ENCODE results near the gene PNMA6E.

Gene PNMA6E

GRCh38 chrX:153372949-153373348, 28.2 kb downstream of the PNMA6E start:
- H2AFZ ChIP-seq (ENCODE audit: low read length, unreplicated experiment): no peak overlapping the region
- no peak overlapping the region for H3K27ac ChIP-seq (ENCODE audit: low read depth, low read length)
- H3K4me3 ChIP-seq (ENCODE audit: low read depth, low read length): no peak overlapping the region
- peaks cover 9% of the 10 kb centered on the region for H3K4me1 ChIP-seq (ENCODE audit: control insufficient read depth, insufficient read depth, low read length, unreplicated experiment)
- no peaks in the 10 kb centered on the region for H3K36me3 ChIP-seq (ENCODE audit: insufficient read depth, low read length)
- no peaks in the 10 kb centered on the region for H3K27me3 ChIP-seq (ENCODE audit: insufficient read depth, low read length)
- no peaks in the 10 kb centered on the region for H3K79me2 ChIP-seq (ENCODE audit: control insufficient read depth, insufficient read depth, low read length, unreplicated experiment)

GRCh38 chrX:153371256-153371655, 29.9 kb downstream of the PNMA6E start:
- no peaks in the 10 kb centered on the region for H3K27me3 ChIP-seq (ENCODE audit: insufficient read depth, low read length)
- H2AFZ ChIP-seq (ENCODE audit: low read length, unreplicated experiment): no peak overlapping the region
- H3K27ac ChIP-seq (ENCODE audit: low read depth, low read length): no peak overlapping the region
- no peak overlapping the region for H3K4me3 ChIP-seq (ENCODE audit: low read depth, low read length)
- H3K79me2 ChIP-seq (ENCODE audit: control insufficient read depth, insufficient read depth, low read length, unreplicated experiment): no peaks in the 10 kb centered on the region
- H3K4me1 ChIP-seq (ENCODE audit: control insufficient read depth, insufficient read depth, low read length, unreplicated experiment): peaks cover 9% of the 10 kb centered on the region
- H3K36me3 ChIP-seq (ENCODE audit: insufficient read depth, low read length): no peaks in the 10 kb centered on the region

GRCh38 chrX:153370293-153371055, 30.7 kb downstream of the PNMA6E start:
- H3K27me3 ChIP-seq (ENCODE audit: insufficient read depth, low read length): no peaks in the 10 kb centered on the region
- H3K79me2 ChIP-seq (ENCODE audit: control insufficient read depth, insufficient read depth, low read length, unreplicated experiment): no peaks in the 10 kb centered on the region
- H3K27ac ChIP-seq (ENCODE audit: low read depth, low read length): no peak overlapping the region
- no peaks in the 10 kb centered on the region for H3K36me3 ChIP-seq (ENCODE audit: insufficient read depth, low read length)
- no peak overlapping the region for H3K4me3 ChIP-seq (ENCODE audit: low read depth, low read length)
- H3K4me1 ChIP-seq (ENCODE audit: control insufficient read depth, insufficient read depth, low read length, unreplicated experiment): peaks cover 9% of the 10 kb centered on the region
- peak overlapping the region; percentile 7 for H2AFZ ChIP-seq (ENCODE audit: low read length, unreplicated experiment)

GRCh38 chrX:153366878-153367538, 34.1 kb downstream of the PNMA6E start:
- Histone ChIP-seq H3K27me3 (ENCODE audit: insufficient read depth, low read length) (peaks cover 4% of the 10 kb centered on the region), H3K27ac (ENCODE audit: low read depth, low read length) (no peak overlapping the region), H3K4me1 (ENCODE audit: control insufficient read depth, insufficient read depth, low read length, unreplicated experiment) (peaks cover 9% of the 10 kb centered on the region), H3K4me3 (ENCODE audit: low read depth, low read length) (no peak overlapping the region), H3K36me3 (ENCODE audit: insufficient read depth, low read length) (no peaks in the 10 kb centered on the region), H3K79me2 (ENCODE audit: control insufficient read depth, insufficient read depth, low read length, unreplicated experiment) (no peaks in the 10 kb centered on the region), H2AFZ (ENCODE audit: low read length, unreplicated experiment) (no peak overlapping the region)

- H3K4me3 ChIP-seq (ENCODE audit: low read depth, low read length): no peak overlapping the region
- no peak overlapping the region for H3K27ac ChIP-seq (ENCODE audit: low read depth, low read length)
- H3K79me2 ChIP-seq (ENCODE audit: control insufficient read depth, insufficient read depth, low read length, unreplicated experiment): no peaks in the 10 kb centered on the region
- H3K36me3 ChIP-seq (ENCODE audit: insufficient read depth, low read length): no peaks in the 10 kb centered on the region
- no peak overlapping the region for H2AFZ ChIP-seq (ENCODE audit: low read length, unreplicated experiment)
- H3K27me3 ChIP-seq (ENCODE audit: insufficient read depth, low read length): peaks cover 4% of the 10 kb centered on the region
- peaks cover 7% of the 10 kb centered on the region for H3K4me1 ChIP-seq (ENCODE audit: control insufficient read depth, insufficient read depth, low read length, unreplicated experiment)
These were observed 35.0 kb downstream of the PNMA6E start for GRCh38 chrX:153366119-153366518.

GRCh38 chrX:153365670-153366069, 35.5 kb downstream of the PNMA6E start:
- no peak overlapping the region for H3K4me3 ChIP-seq (ENCODE audit: low read depth, low read length)
- peaks cover 4% of the 10 kb centered on the region for H3K27me3 ChIP-seq (ENCODE audit: insufficient read depth, low read length)
- H3K36me3 ChIP-seq (ENCODE audit: insufficient read depth, low read length): no peaks in the 10 kb centered on the region

GRCh38 chrX:153361781-153362397, 39.3 kb downstream of the PNMA6E start:
- H3K4me1 ChIP-seq (ENCODE audit: control insufficient read depth, insufficient read depth, low read length, unreplicated experiment): no peaks in the 10 kb centered on the region
- H2AFZ ChIP-seq (ENCODE audit: low read length, unreplicated experiment): no peak overlapping the region
- H3K36me3 ChIP-seq (ENCODE audit: insufficient read depth, low read length): no peaks in the 10 kb centered on the region
- no peak overlapping the region for H3K4me3 ChIP-seq (ENCODE audit: low read depth, low read length)
- no peaks in the 10 kb centered on the region for H3K79me2 ChIP-seq (ENCODE audit: control insufficient read depth, insufficient read depth, low read length, unreplicated experiment)
- peaks cover 4% of the 10 kb centered on the region for H3K27me3 ChIP-seq (ENCODE audit: insufficient read depth, low read length)
- H3K27ac ChIP-seq (ENCODE audit: low read depth, low read length): no peak overlapping the region

More at GRCh38 chrX:153365670-153366069, 35.5 kb downstream of the PNMA6E start:
- Histone ChIP-seq H3K79me2 (ENCODE audit: control insufficient read depth, insufficient read depth, low read length, unreplicated experiment) (no peaks in the 10 kb centered on the region), H2AFZ (ENCODE audit: low read length, unreplicated experiment) (no peak overlapping the region), H3K4me1 (ENCODE audit: control insufficient read depth, insufficient read depth, low read length, unreplicated experiment) (peaks cover 2% of the 10 kb centered on the region), H3K27ac (ENCODE audit: low read depth, low read length) (no peak overlapping the region)

- Histone ChIP-seq H2AFZ (ENCODE audit: low read length, unreplicated experiment) (no peak overlapping the region), H3K4me3 (ENCODE audit: low read depth, low read length) (no peak overlapping the region), H3K36me3 (ENCODE audit: insufficient read depth, low read length) (no peaks in the 10 kb centered on the region), H3K27ac (ENCODE audit: low read depth, low read length) (no peak overlapping the region), H3K27me3 (ENCODE audit: insufficient read depth, low read length) (no peaks in the 10 kb centered on the region; the same call in 1 of the 2 replicates), H3K4me1 (ENCODE audit: control insufficient read depth, insufficient read depth, low read length, unreplicated experiment) (no peaks in the 10 kb centered on the region), H3K79me2 (ENCODE audit: control insufficient read depth, insufficient read depth, low read length, unreplicated experiment) (no peaks in the 10 kb centered on the region)
These were observed 43.3 kb downstream of the PNMA6E start for GRCh38 chrX:153357877-153358276.

GRCh38 chrX:153353416-153353815, 47.7 kb downstream of the PNMA6E start:
- Histone ChIP-seq H3K4me1 (ENCODE audit: control insufficient read depth, insufficient read depth, low read length, unreplicated experiment) (no peaks in the 10 kb centered on the region), H2AFZ (ENCODE audit: low read length, unreplicated experiment) (no peak overlapping the region), H3K4me3 (ENCODE audit: low read depth, low read length) (no peak overlapping the region), H3K36me3 (ENCODE audit: insufficient read depth, low read length) (no peaks in the 10 kb centered on the region), H3K79me2 (ENCODE audit: control insufficient read depth, insufficient read depth, low read length, unreplicated experiment) (no peaks in the 10 kb centered on the region), H3K27ac (ENCODE audit: low read depth, low read length) (no peak overlapping the region), H3K27me3 (ENCODE audit: insufficient read depth, low read length) (no peaks in the 10 kb centered on the region)

- Histone ChIP-seq H3K4me3 (ENCODE audit: low read depth, low read length) (no peak overlapping the region), H3K27ac (ENCODE audit: low read depth, low read length) (no peak overlapping the region), H3K36me3 (ENCODE audit: insufficient read depth, low read length) (no peaks in the 10 kb centered on the region), H3K27me3 (ENCODE audit: insufficient read depth, low read length) (no peaks in the 10 kb centered on the region), H3K79me2 (ENCODE audit: control insufficient read depth, insufficient read depth, low read length, unreplicated experiment) (no peaks in the 10 kb centered on the region), H2AFZ (ENCODE audit: low read length, unreplicated experiment) (no peak overlapping the region), H3K4me1 (ENCODE audit: control insufficient read depth, insufficient read depth, low read length, unreplicated experiment) (no peaks in the 10 kb centered on the region)
These were observed 48.3 kb downstream of the PNMA6E start for GRCh38 chrX:153352858-153353257.
